ENCODE measurements around the gene FBXL13. TPM values are rescaled to one million over a fixed set of nuclear protein-coding genes. Genes with fewer than 3 reads are reported as not detected.
"Not testable (repeated sequence)": the region's sequence is repeated elsewhere in the genome, so short reads cannot be mapped to it uniquely, and the experiment has no call there.

FBXL13 gene
- polyA plus RNA-seq, 1 donor from 2014 or later: 0.57 TPM

DNA sequence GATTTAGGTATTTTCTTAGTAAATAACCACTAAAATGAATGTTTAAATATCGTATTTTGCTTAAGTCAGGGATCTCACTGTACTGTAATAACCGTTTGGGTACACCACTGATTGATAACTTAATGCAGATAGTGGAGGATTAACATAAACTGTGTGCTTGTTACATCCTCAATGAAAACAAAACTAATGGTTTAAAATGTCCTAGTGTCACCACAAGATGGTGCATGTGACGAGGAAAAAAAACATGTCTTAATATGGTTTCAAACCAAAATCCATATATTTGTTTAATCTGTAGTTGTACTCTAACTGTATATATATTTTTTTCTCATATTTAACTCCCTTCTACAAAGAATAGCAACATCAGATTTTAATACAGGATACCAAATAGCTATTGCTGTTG lies 19.5 kb upstream of the FBXL13 start:
- Histone ChIP-seq H4K20me1 (ENCODE audit: insufficient read depth) (no peaks in the 10 kb centered on the region), H2AFZ (ENCODE audit: low read depth, low read length) (no peak overlapping the region), H3K36me3 (ENCODE audit: insufficient read depth, low read length) (peaks cover 5% of the 10 kb centered on the region), H3F3A (ENCODE audit: insufficient read depth, low read length, poor library complexity, severe bottlenecking) (no peaks in the 10 kb centered on the region), H3K27ac (ENCODE audit: low read length) (no peak overlapping the region), H3K9me2 (ENCODE audit: insufficient read depth, low read length) (no peaks in the 10 kb centered on the region), H3K9ac (ENCODE audit: low read length) (no peak overlapping the region), H3K79me2 (replicated peaks; ENCODE audit: insufficient read depth, low read length) (no peaks in the 10 kb centered on the region), H3K4me3 (ENCODE audit: low read length) (no peak overlapping the region), H3K27me3 (ENCODE audit: insufficient read depth, low read depth, low read length) (no peaks in the 10 kb centered on the region), H3K9me3 (ENCODE audit: low read length) (no peaks in the 10 kb centered on the region), H3K4me2 (ENCODE audit: low read length) (no peak overlapping the region)
- TF ChIP-seq, protein P1, sequence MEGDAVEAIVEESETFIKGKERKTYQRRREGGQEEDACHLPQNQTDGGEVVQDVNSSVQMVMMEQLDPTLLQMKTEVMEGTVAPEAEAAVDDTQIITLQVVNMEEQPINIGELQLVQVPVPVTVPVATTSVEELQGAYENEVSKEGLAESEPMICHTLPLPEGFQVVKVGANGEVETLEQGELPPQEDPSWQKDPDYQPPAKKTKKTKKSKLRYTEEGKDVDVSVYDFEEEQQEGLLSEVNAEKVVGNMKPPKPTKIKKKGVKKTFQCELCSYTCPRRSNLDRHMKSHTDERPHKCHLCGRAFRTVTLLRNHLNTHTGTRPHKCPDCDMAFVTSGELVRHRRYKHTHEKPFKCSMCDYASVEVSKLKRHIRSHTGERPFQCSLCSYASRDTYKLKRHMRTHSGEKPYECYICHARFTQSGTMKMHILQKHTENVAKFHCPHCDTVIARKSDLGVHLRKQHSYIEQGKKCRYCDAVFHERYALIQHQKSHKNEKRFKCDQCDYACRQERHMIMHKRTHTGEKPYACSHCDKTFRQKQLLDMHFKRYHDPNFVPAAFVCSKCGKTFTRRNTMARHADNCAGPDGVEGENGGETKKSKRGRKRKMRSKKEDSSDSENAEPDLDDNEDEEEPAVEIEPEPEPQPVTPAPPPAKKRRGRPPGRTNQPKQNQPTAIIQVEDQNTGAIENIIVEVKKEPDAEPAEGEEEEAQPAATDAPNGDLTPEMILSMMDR (IDR thresholded peaks at IDR 0.05; ENCODE audit: poor library complexity, severe bottlenecking): peak; percentile 14
- TF ChIP-seq RAD21 (conservative IDR thresholded peaks at IDR 0.05): no peak

DNA sequence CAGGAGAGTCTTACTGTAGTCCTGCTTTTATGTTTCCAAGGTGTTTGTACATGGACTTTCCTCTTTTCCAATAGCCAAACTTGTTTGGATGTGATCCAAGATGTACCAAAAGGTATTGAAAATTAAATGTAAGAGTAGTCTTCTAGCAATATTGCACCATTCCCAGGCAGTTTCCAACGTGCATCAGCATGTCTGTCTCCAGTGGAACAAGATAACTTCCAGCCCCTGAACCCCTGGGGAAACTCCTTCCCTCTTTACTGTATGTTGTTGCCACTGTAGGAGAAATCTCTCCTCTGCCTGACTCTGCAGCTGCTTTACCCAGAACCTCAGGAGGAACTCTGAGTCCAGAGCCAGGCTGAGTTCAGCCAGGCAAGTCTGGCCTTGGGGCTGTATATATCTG lies 18.8 kb upstream of the FBXL13 start:
- H3K79me2 ChIP-seq (replicated peaks; ENCODE audit: insufficient read depth, low read length): no peaks in the 10 kb centered on the region
- H4K20me1 ChIP-seq (ENCODE audit: insufficient read depth): no peaks in the 10 kb centered on the region
- no peaks in the 10 kb centered on the region for H3K9me3 ChIP-seq (ENCODE audit: low read length)
- H2AFZ ChIP-seq (ENCODE audit: low read depth, low read length): no peak overlapping the region
- H3K27ac ChIP-seq (ENCODE audit: low read length): no peak overlapping the region
- H3K9ac ChIP-seq (ENCODE audit: low read length): no peak overlapping the region
- H3F3A ChIP-seq (ENCODE audit: insufficient read depth, low read length, poor library complexity, severe bottlenecking): no peaks in the 10 kb centered on the region
- H3K4me2 ChIP-seq (ENCODE audit: low read length): no peak overlapping the region
- H3K4me3 ChIP-seq (ENCODE audit: low read length): no peak overlapping the region
- H3K27me3 ChIP-seq (ENCODE audit: insufficient read depth, low read depth, low read length): no peaks in the 10 kb centered on the region
- TF ChIP-seq SMC3 (conservative IDR thresholded peaks at IDR 0.05; ENCODE audit: poor library complexity) (no peak), MXI1 (conservative IDR thresholded peaks at IDR 0.05; ENCODE audit: poor library complexity, severe bottlenecking) (no peak), EZH2 (IDR thresholded peaks at IDR 0.05; ENCODE audit: borderline replicate concordance, insufficient read depth, low read length, poor library complexity, severe bottlenecking) (no peak), POLR2AphosphoS5 (IDR thresholded peaks at IDR 0.05) (no peak), EP300 (conservative IDR thresholded peaks at IDR 0.05; ENCODE audit: poor library complexity, severe bottlenecking) (no peak), TAF1 (IDR thresholded peaks at IDR 0.05; ENCODE audit: low read depth) (no peak), RAD21 (conservative IDR thresholded peaks at IDR 0.05) (no peak)
- TF ChIP-seq, protein P2, sequence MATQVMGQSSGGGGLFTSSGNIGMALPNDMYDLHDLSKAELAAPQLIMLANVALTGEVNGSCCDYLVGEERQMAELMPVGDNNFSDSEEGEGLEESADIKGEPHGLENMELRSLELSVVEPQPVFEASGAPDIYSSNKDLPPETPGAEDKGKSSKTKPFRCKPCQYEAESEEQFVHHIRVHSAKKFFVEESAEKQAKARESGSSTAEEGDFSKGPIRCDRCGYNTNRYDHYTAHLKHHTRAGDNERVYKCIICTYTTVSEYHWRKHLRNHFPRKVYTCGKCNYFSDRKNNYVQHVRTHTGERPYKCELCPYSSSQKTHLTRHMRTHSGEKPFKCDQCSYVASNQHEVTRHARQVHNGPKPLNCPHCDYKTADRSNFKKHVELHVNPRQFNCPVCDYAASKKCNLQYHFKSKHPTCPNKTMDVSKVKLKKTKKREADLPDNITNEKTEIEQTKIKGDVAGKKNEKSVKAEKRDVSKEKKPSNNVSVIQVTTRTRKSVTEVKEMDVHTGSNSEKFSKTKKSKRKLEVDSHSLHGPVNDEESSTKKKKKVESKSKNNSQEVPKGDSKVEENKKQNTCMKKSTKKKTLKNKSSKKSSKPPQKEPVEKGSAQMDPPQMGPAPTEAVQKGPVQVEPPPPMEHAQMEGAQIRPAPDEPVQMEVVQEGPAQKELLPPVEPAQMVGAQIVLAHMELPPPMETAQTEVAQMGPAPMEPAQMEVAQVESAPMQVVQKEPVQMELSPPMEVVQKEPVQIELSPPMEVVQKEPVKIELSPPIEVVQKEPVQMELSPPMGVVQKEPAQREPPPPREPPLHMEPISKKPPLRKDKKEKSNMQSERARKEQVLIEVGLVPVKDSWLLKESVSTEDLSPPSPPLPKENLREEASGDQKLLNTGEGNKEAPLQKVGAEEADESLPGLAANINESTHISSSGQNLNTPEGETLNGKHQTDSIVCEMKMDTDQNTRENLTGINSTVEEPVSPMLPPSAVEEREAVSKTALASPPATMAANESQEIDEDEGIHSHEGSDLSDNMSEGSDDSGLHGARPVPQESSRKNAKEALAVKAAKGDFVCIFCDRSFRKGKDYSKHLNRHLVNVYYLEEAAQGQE (IDR thresholded peaks at IDR 0.05; ENCODE audit: borderline replicate concordance): no peak
- TF ChIP-seq, protein P1 (IDR thresholded peaks at IDR 0.05; ENCODE audit: poor library complexity, severe bottlenecking): no peak
- H3K9me2 ChIP-seq (ENCODE audit: insufficient read depth, low read length): no peaks in the 10 kb centered on the region
- peaks cover 5% of the 10 kb centered on the region for H3K36me3 ChIP-seq (ENCODE audit: insufficient read depth, low read length)

DNA sequence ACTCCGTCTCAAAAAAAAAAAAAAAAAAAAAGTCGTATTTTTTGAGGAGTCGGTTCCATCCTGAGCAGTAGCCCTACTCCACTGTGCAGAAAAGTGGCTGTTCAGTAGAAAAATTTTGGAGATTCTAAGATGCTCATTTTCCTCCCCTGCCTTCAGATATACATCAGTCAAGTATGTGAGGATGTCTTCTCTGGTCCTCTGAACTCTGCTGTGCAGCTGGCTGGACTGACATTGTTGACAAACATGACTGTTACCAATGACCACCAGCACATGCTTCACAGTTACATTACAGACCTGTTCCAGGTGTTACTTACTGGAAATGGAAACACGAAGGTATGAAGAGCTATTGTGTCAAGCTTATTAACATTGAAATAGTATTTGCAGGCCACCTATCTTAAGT lies 17.7 kb upstream of the FBXL13 start:
- not testable (repeated sequence) for H3K27me3 ChIP-seq (ENCODE audit: insufficient read depth, low read depth, low read length); H3K4me2 ChIP-seq (ENCODE audit: low read length); H3K9me3 ChIP-seq (ENCODE audit: low read length); H3F3A ChIP-seq (ENCODE audit: insufficient read depth, low read length, poor library complexity, severe bottlenecking); H2AFZ ChIP-seq (ENCODE audit: low read depth, low read length); H3K9ac ChIP-seq (ENCODE audit: low read length); H4K20me1 ChIP-seq (ENCODE audit: insufficient read depth); H3K4me3 ChIP-seq (ENCODE audit: low read length); H3K27ac ChIP-seq (ENCODE audit: low read length); H3K36me3 ChIP-seq (ENCODE audit: insufficient read depth, low read length); H3K9me2 ChIP-seq (ENCODE audit: insufficient read depth, low read length); H3K79me2 ChIP-seq (replicated peaks; ENCODE audit: insufficient read depth, low read length)

Measured in neural cell (in vitro differentiated cells).